KMS-11 (cell line): Measurements from ENCODE around the gene ATXN7L3B.

Experiments used
- H2AFZ ChIP-seq: fragments of 200-600 bp; sonication (generic); 2 replicates; pipeline ENCODE4 v1.6.1; 2016; ENCODE audit warnings: antibody characterized with exemption, mixed run types, low read depth
- H3K27ac ChIP-seq: fragments of 200-600 bp; sonication (generic); 2 replicates; pipeline ENCODE4 v1.6.1; 2016; ENCODE audit warnings: mild to moderate bottlenecking, mixed run types
- H3K27me3 ChIP-seq: fragments of 200-600 bp; sonication (generic); 2 replicates; pipeline ENCODE4 v1.6.1; 2017; ENCODE audit warnings: mild to moderate bottlenecking, low read depth, mixed run types, moderate library complexity; ENCODE audit not compliant: insufficient read depth
- H3K36me3 ChIP-seq: fragments of 200-600 bp; sonication (generic); 2 replicates; pipeline ENCODE4 v1.6.1; 2017; ENCODE audit warnings: mild to moderate bottlenecking, mixed run types; ENCODE audit not compliant: insufficient read depth
- H3K4me1 ChIP-seq: fragments of 200-600 bp; sonication (generic); 2 replicates; pipeline ENCODE4 v1.6.1; 2016; ENCODE audit warnings: mild to moderate bottlenecking, low read depth, mixed run types; ENCODE audit not compliant: poor library complexity, severe bottlenecking
- H3K4me2 ChIP-seq: fragments of 200-600 bp; sonication (generic); 2 replicates; pipeline ENCODE4 v1.7.0; 2016; ENCODE audit warnings: mild to moderate bottlenecking, mixed run types
- H3K4me3 ChIP-seq: fragments of 200-600 bp; sonication (generic); IDR thresholded peaks from 2 replicates; pipeline ENCODE4 v1.6.1; 2017; ENCODE audit warnings: low read depth, low read length, mixed read lengths; ENCODE audit not compliant: insufficient read depth
- H3K79me2 ChIP-seq: fragments of 200-600 bp; sonication (generic); 2 replicates; pipeline ENCODE4 v1.6.1; 2016; ENCODE audit warnings: low read depth, mixed run types; ENCODE audit not compliant: insufficient read depth
- H3K9ac ChIP-seq: fragments of 200-600 bp; sonication (generic); 2 replicates; pipeline ENCODE4 v1.6.1; 2016; ENCODE audit warnings: mild to moderate bottlenecking, mixed run types
- H4K20me1 ChIP-seq: fragments of 200-600 bp; sonication (generic); 2 replicates; pipeline ENCODE4 v1.6.1; 2016; ENCODE audit warnings: mild to moderate bottlenecking, mixed run types; ENCODE audit not compliant: insufficient read depth
- CTCF ChIP-seq: fragments of 200-600 bp; sonication (generic); conservative IDR thresholded peaks from 2 replicates; pipeline ENCODE4 v1.6.1; 2017; ENCODE audit warnings: low read depth, mild to moderate bottlenecking, antibody characterized with exemption, low read length, moderate library complexity, mixed read lengths

The ATXN7L3B gene

DNA sequence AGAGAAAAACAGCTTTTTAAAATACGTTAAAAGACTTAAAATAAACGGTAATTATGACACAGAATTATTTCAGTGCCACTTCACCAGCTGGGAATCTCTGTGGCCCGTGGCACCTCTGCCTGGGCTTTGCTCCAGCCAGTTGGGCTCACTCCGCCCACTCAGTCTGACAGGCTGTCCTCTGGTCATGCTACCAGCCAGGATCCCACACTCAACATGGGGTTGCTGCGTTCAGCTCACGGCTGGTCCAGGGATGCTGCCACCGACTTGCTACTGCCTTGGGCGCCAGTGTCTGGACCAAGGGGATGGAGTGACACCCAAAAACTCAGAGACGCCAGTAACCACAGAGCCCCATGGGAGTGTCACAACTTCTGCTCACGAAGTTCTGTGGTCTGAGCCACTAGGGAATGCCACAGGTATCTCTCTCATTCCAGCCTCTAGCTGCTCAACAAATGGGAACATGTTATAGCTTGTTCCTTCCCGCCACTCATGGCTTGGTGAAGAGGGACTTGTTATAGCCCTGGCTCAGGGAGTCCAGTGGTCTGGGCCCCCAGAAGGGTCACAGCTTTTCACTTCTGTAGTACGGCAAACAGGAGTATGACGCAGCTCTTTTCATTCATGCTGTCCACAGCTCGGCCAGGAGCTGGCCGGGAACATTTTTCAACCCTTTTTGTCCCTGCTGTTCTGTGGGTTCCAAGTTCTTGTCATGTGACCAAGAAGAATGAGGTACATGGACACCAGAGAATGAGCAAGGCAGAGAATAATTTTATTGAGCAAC is 23.4 kb upstream of the ATXN7L3B start:
- H3K4me3 ChIP-seq, result no peak overlapping the region
- no peak overlapping the region for H3K9ac ChIP-seq
- no peaks in the 10 kb centered on the region for H3K36me3 ChIP-seq
- H3K27me3 ChIP-seq, result no peaks in the 10 kb centered on the region
- no peak overlapping the region for H3K4me2 ChIP-seq
- no peak for TF ChIP-seq CTCF
- peaks cover 11% of the 10 kb centered on the region for H3K4me1 ChIP-seq
- H2AFZ ChIP-seq, result no peak overlapping the region
- no peaks in the 10 kb centered on the region for H3K79me2 ChIP-seq
- no peak overlapping the region for H3K27ac ChIP-seq
- no peaks in the 10 kb centered on the region for H4K20me1 ChIP-seq

DNA sequence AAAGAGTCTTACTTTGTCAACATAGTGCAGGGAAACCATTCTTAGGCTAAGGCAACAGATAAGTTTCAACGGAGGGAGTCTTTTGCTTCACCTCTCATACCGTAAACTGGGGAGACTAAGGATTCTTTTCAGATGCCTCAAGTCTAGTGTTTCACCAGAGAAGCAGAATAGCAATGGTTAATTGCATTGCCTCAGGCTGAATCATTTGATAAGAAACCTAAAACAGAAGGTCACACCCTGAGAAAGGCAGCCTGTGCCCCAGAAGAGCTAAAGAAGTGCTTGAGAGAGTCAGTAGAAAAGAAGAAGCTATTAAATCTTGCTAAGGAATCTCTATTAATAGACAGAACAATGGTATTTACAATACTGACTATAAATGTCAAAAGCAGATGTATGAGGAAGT is 21.8 kb upstream of the ATXN7L3B start:
- no peak overlapping the region for H2AFZ ChIP-seq
- H3K4me3 ChIP-seq, result no peak overlapping the region
- no peaks in the 10 kb centered on the region for H4K20me1 ChIP-seq
- TF ChIP-seq CTCF, result no peak
- H3K4me2 ChIP-seq, result no peak overlapping the region
- H3K36me3 ChIP-seq, result no peaks in the 10 kb centered on the region
- no peak overlapping the region for H3K9ac ChIP-seq
- H3K27me3 ChIP-seq, result no peaks in the 10 kb centered on the region
- no peaks in the 10 kb centered on the region for H3K4me1 ChIP-seq
- no peaks in the 10 kb centered on the region for H3K79me2 ChIP-seq
- H3K27ac ChIP-seq, result no peak overlapping the region

- Histone ChIP-seq H4K20me1 (no peaks in the 10 kb centered on the region), H2AFZ (no peak overlapping the region), H3K4me1 (no peaks in the 10 kb centered on the region), H3K4me3 (no peak overlapping the region), H3K36me3 (no peaks in the 10 kb centered on the region), H3K9ac (no peak overlapping the region), H3K4me2 (no peak overlapping the region), H3K27ac (no peak overlapping the region), H3K79me2 (no peaks in the 10 kb centered on the region), H3K27me3 (no peaks in the 10 kb centered on the region)
- TF ChIP-seq CTCF, result no peak
Observed at GRCh38 chr12:74526535-74526934, 11.1 kb upstream of the ATXN7L3B start.

GRCh38 chr12:74527491-74527890 is 10.1 kb upstream of the ATXN7L3B start:
- Histone ChIP-seq H3K36me3 (no peaks in the 10 kb centered on the region), H3K27me3 (no peaks in the 10 kb centered on the region)
- no peak for TF ChIP-seq CTCF

More at GRCh38 chr12:74527491-74527890, 10.1 kb upstream of the ATXN7L3B start:
- Histone ChIP-seq H3K9ac (no peak overlapping the region), H3K4me3 (no peak overlapping the region), H3K4me2 (no peak overlapping the region), H4K20me1 (no peaks in the 10 kb centered on the region), H3K4me1 (no peaks in the 10 kb centered on the region), H3K79me2 (no peaks in the 10 kb centered on the region), H3K27ac (no peak overlapping the region), H2AFZ (no peak overlapping the region)
